KOPT-K1 (cell line): ENCODE data around the gene CIITA.

Source experiments
- H3K27ac ChIP-seq: fragments of 200-600 bp; sonication (generic); 2 replicates; pipeline ENCODE4 v1.5.1; 2016; ENCODE audit warnings: antibody characterized with exemption, mild to moderate bottlenecking, low read depth, low read length; ENCODE audit not compliant: poor library complexity, severe bottlenecking
- H3K36me3 ChIP-seq: fragments of 200-600 bp; sonication (generic); 2 replicates; pipeline ENCODE4 v1.5.1; 2017; ENCODE audit warnings: antibody characterized with exemption, mild to moderate bottlenecking, low read length, moderate library complexity; ENCODE audit not compliant: insufficient read depth
- H3K9me3 ChIP-seq: fragments of 200-600 bp; sonication (generic); 2 replicates; pipeline ENCODE4 v1.5.1; 2017; ENCODE audit warnings: antibody characterized with exemption, low read length, mild to moderate bottlenecking; ENCODE audit not compliant: insufficient read depth, poor library complexity, severe bottlenecking

The CIITA gene

GRCh38 chr16:10868104-10868595 lies 8.9 kb upstream of the CIITA start:
- Histone ChIP-seq H3K36me3 (no peaks in the 10 kb centered on the region), H3K27ac (no peak overlapping the region), H3K9me3 (no peaks in the 10 kb centered on the region)

GRCh38 chr16:10868596-10869469 lies 8.2 kb upstream of the CIITA start:
- Histone ChIP-seq H3K9me3 (no peaks in the 10 kb centered on the region), H3K36me3 (no peaks in the 10 kb centered on the region), H3K27ac (no peak overlapping the region)

GRCh38 chr16:10870137-10870776 lies 6.7 kb upstream of the CIITA start:
- Histone ChIP-seq H3K36me3 (no peaks in the 10 kb centered on the region), H3K27ac (no peak overlapping the region), H3K9me3 (no peaks in the 10 kb centered on the region)

- Histone ChIP-seq H3K27ac (no peak overlapping the region), H3K9me3 (no peaks in the 10 kb centered on the region), H3K36me3 (no peaks in the 10 kb centered on the region)
Observed at GRCh38 chr16:10870808-10871156, 6.2 kb upstream of the CIITA start.

GRCh38 chr16:10871157-10871991 lies 5.6 kb upstream of the CIITA start:
- Histone ChIP-seq H3K36me3 (no peaks in the 10 kb centered on the region), H3K27ac (no peak overlapping the region), H3K9me3 (no peaks in the 10 kb centered on the region)

- Histone ChIP-seq H3K27ac (no peak overlapping the region), H3K9me3 (peaks cover 8% of the 10 kb centered on the region), H3K36me3 (no peaks in the 10 kb centered on the region)
Observed at GRCh38 chr16:10876315-10876714, 687 bp upstream of the CIITA start.

- Histone ChIP-seq H3K9me3 (peaks cover 8% of the 10 kb centered on the region), H3K36me3 (no peaks in the 10 kb centered on the region), H3K27ac (no peak overlapping the region)
Observed at GRCh38 chr16:10877472-10877946, 507 bp downstream of the CIITA start.

GRCh38 chr16:10878328-10878643 lies 1.3 kb downstream of the CIITA start:
- H3K9me3 ChIP-seq: peaks cover 8% of the 10 kb centered on the region
- no peak overlapping the region for H3K27ac ChIP-seq
- no peaks in the 10 kb centered on the region for H3K36me3 ChIP-seq

GRCh38 chr16:10878644-10879501 lies 1.9 kb downstream of the CIITA start:
- Histone ChIP-seq H3K27ac (no peak overlapping the region), H3K36me3 (no peaks in the 10 kb centered on the region), H3K9me3 (peaks cover 8% of the 10 kb centered on the region)

GRCh38 chr16:10879681-10880589 lies 2.9 kb downstream of the CIITA start:
- Histone ChIP-seq H3K27ac (no peak overlapping the region), H3K36me3 (no peaks in the 10 kb centered on the region)

GRCh38 chr16:10880594-10881452 lies 3.8 kb downstream of the CIITA start:
- Histone ChIP-seq H3K27ac (no peak overlapping the region), H3K9me3 (peaks cover 8% of the 10 kb centered on the region), H3K36me3 (no peaks in the 10 kb centered on the region)

More at GRCh38 chr16:10879681-10880589, 2.9 kb downstream of the CIITA start:
- H3K9me3 ChIP-seq: peaks cover 8% of the 10 kb centered on the region

GRCh38 chr16:10881479-10882030 lies 4.6 kb downstream of the CIITA start:
- Histone ChIP-seq H3K36me3 (no peaks in the 10 kb centered on the region), H3K9me3 (peaks cover 8% of the 10 kb centered on the region), H3K27ac (no peak overlapping the region)

GRCh38 chr16:10883004-10883403 lies 6.0 kb downstream of the CIITA start:
- H3K36me3 ChIP-seq: no peaks in the 10 kb centered on the region
- peaks cover 7% of the 10 kb centered on the region for H3K9me3 ChIP-seq
- H3K27ac ChIP-seq: no peak overlapping the region
